Measurements from ENCODE around the gene KCTD7. TPM values are rescaled to one million over a fixed set of nuclear protein-coding genes. Genes with fewer than 3 reads are reported as not detected.

The KCTD7 gene
- total and polyA plus RNA-seq, 10 of the 15 experiments (the other 5 are each of a cell fraction or from before 2014, with no cell fraction given): 1.6 to 18.0 (median 9.4) TPM

DNA sequence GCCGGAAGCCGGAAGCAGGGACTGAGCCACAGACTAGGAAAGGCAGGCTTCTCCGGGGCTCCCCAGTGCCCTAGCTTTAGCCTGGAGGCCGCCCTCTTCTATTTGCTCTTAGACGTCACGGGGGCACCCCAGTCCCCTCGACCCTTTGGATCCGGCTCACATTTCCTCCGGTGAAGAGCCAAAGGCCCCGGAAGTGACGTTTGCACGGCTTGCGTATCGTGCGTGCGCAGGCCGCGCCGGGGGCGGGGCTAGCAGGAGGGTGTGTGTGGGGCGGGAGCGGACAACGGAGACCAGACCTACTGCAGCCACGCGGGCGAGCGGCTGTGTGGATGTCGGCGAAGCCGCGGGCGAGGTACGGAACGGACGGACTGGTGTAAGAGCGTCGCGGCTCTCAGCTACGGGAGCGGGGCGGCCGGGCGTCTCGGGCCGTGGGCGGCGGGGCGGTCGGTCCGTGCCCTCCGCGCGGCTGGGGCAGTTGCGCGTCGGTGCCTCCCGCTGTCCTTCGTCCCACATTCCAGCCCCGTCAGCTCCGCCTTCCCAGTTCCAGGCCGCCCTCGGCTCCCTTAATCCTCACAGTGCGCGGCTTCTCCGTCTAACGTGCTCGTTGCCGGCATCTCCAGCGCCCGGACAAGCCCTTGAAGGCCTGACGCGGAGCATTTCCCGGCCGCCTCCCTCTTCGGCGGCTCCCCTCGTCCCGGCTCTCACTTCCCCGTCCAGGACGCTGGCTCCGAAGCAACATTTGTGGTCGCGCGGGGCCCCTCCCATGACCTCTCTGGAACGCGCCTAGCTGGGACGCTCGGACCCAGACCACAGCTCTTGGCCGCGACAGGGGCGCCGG lies 25.8 kb downstream of the KCTD7 start (continued):
- TF ChIP-seq, protein P1, sequence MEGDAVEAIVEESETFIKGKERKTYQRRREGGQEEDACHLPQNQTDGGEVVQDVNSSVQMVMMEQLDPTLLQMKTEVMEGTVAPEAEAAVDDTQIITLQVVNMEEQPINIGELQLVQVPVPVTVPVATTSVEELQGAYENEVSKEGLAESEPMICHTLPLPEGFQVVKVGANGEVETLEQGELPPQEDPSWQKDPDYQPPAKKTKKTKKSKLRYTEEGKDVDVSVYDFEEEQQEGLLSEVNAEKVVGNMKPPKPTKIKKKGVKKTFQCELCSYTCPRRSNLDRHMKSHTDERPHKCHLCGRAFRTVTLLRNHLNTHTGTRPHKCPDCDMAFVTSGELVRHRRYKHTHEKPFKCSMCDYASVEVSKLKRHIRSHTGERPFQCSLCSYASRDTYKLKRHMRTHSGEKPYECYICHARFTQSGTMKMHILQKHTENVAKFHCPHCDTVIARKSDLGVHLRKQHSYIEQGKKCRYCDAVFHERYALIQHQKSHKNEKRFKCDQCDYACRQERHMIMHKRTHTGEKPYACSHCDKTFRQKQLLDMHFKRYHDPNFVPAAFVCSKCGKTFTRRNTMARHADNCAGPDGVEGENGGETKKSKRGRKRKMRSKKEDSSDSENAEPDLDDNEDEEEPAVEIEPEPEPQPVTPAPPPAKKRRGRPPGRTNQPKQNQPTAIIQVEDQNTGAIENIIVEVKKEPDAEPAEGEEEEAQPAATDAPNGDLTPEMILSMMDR (IDR thresholded peaks at IDR 0.05 in 2 of 3, conservative IDR thresholded peaks at IDR 0.05 in 1 of 3; ENCODE audit: control insufficient read depth in 2 of 3, extremely low read depth in 1 of 3, insufficient read depth in 1 of 3, low read depth in 3 of 3, low read length in 3 of 3): no peak
- TF ChIP-seq, protein P2, sequence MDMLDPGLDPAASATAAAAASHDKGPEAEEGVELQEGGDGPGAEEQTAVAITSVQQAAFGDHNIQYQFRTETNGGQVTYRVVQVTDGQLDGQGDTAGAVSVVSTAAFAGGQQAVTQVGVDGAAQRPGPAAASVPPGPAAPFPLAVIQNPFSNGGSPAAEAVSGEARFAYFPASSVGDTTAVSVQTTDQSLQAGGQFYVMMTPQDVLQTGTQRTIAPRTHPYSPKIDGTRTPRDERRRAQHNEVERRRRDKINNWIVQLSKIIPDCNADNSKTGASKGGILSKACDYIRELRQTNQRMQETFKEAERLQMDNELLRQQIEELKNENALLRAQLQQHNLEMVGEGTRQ (IDR thresholded peaks at IDR 0.05; ENCODE audit: borderline replicate concordance, low read depth, low read length): peak; percentile 70
- TF ChIP-seq, protein P3, sequence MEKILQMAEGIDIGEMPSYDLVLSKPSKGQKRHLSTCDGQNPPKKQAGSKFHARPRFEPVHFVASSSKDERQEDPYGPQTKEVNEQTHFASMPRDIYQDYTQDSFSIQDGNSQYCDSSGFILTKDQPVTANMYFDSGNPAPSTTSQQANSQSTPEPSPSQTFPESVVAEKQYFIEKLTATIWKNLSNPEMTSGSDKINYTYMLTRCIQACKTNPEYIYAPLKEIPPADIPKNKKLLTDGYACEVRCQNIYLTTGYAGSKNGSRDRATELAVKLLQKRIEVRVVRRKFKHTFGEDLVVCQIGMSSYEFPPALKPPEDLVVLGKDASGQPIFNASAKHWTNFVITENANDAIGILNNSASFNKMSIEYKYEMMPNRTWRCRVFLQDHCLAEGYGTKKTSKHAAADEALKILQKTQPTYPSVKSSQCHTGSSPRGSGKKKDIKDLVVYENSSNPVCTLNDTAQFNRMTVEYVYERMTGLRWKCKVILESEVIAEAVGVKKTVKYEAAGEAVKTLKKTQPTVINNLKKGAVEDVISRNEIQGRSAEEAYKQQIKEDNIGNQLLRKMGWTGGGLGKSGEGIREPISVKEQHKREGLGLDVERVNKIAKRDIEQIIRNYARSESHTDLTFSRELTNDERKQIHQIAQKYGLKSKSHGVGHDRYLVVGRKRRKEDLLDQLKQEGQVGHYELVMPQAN (conservative IDR thresholded peaks at IDR 0.05): peak; percentile 89
- TF ChIP-seq PML (IDR thresholded peaks at IDR 0.05; ENCODE audit: low read length): peak; percentile 90
- TF ChIP-seq TCF7 (IDR thresholded peaks at IDR 0.05; ENCODE audit: borderline replicate concordance): no peak
- peak; percentile 78 for TF ChIP-seq BACH1 (IDR thresholded peaks at IDR 0.05; ENCODE audit: borderline replicate concordance)
- TF ChIP-seq BCL11A (IDR thresholded peaks at IDR 0.05; ENCODE audit: low read depth, low read length): no peak
- no peak for TF ChIP-seq CHD4 (IDR thresholded peaks at IDR 0.05)
- no peak for TF ChIP-seq HDAC6 (IDR thresholded peaks at IDR 0.05; ENCODE audit: unreplicated experiment)
- TF ChIP-seq ZBED1 (IDR thresholded peaks at IDR 0.05; ENCODE audit: borderline replicate concordance): no peak
- TF ChIP-seq RFX5 (IDR thresholded peaks at IDR 0.05; ENCODE audit: low read depth, low read length): peak; percentile 40; the same call in 1 of the 2 replicates
- TF ChIP-seq ZNF217 (IDR thresholded peaks at IDR 0.05): no peak
- peak; percentile 80 for TF ChIP-seq NRF1 (conservative IDR thresholded peaks at IDR 0.05; ENCODE audit: low read depth, low read length)
- no peak for TF ChIP-seq ZZZ3 (IDR thresholded peaks at IDR 0.05; ENCODE audit: control insufficient read depth, insufficient read length, low read depth)
- TF ChIP-seq CHD1 (IDR thresholded peaks at IDR 0.05; ENCODE audit: low read depth, low read length): no peak
- TF ChIP-seq, protein P4, sequence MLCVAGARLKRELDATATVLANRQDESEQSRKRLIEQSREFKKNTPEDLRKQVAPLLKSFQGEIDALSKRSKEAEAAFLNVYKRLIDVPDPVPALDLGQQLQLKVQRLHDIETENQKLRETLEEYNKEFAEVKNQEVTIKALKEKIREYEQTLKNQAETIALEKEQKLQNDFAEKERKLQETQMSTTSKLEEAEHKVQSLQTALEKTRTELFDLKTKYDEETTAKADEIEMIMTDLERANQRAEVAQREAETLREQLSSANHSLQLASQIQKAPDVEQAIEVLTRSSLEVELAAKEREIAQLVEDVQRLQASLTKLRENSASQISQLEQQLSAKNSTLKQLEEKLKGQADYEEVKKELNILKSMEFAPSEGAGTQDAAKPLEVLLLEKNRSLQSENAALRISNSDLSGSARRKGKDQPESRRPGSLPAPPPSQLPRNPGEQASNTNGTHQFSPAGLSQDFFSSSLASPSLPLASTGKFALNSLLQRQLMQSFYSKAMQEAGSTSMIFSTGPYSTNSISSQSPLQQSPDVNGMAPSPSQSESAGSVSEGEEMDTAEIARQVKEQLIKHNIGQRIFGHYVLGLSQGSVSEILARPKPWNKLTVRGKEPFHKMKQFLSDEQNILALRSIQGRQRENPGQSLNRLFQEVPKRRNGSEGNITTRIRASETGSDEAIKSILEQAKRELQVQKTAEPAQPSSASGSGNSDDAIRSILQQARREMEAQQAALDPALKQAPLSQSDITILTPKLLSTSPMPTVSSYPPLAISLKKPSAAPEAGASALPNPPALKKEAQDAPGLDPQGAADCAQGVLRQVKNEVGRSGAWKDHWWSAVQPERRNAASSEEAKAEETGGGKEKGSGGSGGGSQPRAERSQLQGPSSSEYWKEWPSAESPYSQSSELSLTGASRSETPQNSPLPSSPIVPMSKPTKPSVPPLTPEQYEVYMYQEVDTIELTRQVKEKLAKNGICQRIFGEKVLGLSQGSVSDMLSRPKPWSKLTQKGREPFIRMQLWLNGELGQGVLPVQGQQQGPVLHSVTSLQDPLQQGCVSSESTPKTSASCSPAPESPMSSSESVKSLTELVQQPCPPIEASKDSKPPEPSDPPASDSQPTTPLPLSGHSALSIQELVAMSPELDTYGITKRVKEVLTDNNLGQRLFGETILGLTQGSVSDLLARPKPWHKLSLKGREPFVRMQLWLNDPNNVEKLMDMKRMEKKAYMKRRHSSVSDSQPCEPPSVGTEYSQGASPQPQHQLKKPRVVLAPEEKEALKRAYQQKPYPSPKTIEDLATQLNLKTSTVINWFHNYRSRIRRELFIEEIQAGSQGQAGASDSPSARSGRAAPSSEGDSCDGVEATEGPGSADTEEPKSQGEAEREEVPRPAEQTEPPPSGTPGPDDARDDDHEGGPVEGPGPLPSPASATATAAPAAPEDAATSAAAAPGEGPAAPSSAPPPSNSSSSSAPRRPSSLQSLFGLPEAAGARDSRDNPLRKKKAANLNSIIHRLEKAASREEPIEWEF (IDR thresholded peaks at IDR 0.05; ENCODE audit: insufficient replicate concordance, low read depth, low read length): no peak
- no peak for TF ChIP-seq KAT2A (conservative IDR thresholded peaks at IDR 0.05; ENCODE audit: control insufficient read depth, low read depth, low read length)
- TF ChIP-seq WRNIP1 (IDR thresholded peaks at IDR 0.05; ENCODE audit: borderline replicate concordance, low read depth, low read length): no peak
- TF ChIP-seq STAT3 (IDR thresholded peaks at IDR 0.05; ENCODE audit: low read depth, low read length): no peak
- TF ChIP-seq ETV6 (conservative IDR thresholded peaks at IDR 0.05 in 1 of 2, IDR thresholded peaks at IDR 0.05 in 1 of 2; ENCODE audit: borderline replicate concordance in 1 of 2, low read depth in 1 of 2): no peak
